Measurements from ENCODE around the gene COPG1.

Gene COPG1

GRCh38 chr3:129278966-129279906 is 29.8 kb downstream of the COPG1 start:
- peak; percentile 48 for DNase-seq (ENCODE audit: low read depth)

- DNase-seq (ENCODE audit: low read depth): no peak
Observed at GRCh38 chr3:129280183-129280582, 30.8 kb downstream of the COPG1 start.

GRCh38 chr3:129281726-129282125 is 32.3 kb downstream of the COPG1 start:
- DNase-seq (ENCODE audit: low read depth): no peak

- DNase-seq (ENCODE audit: low read depth): no peak
Observed at GRCh38 chr3:129282727-129283327, 33.4 kb downstream of the COPG1 start.

GRCh38 chr3:129286081-129286480 is 36.7 kb downstream of the COPG1 start:
- DNase-seq (ENCODE audit: low read depth): peak; percentile 75

GRCh38 chr3:129288446-129288845 is 39.0 kb downstream of the COPG1 start:
- no peak for DNase-seq (ENCODE audit: low read depth)

GRCh38 chr3:129289201-129289921 is 40.0 kb downstream of the COPG1 start:
- peak; percentile 82 for DNase-seq (ENCODE audit: low read depth)

GRCh38 chr3:129291236-129291886 is 42.0 kb downstream of the COPG1 start:
- no peak for DNase-seq (ENCODE audit: low read depth)

- no peak for DNase-seq (ENCODE audit: low read depth)
Observed at GRCh38 chr3:129295286-129295685, 45.9 kb downstream of the COPG1 start.

- peak; percentile 52 for DNase-seq (ENCODE audit: low read depth)
Observed at GRCh38 chr3:129304146-129304961, 54.9 kb downstream of the COPG1 start.

GRCh38 chr3:129304962-129305222 is 55.5 kb downstream of the COPG1 start:
- no peak for DNase-seq (ENCODE audit: low read depth)

GRCh38 chr3:129305592-129306091 is 56.2 kb downstream of the COPG1 start:
- peak; percentile 89 for DNase-seq (ENCODE audit: low read depth)

GRCh38 chr3:129308636-129309035 is 59.2 kb downstream of the COPG1 start:
- DNase-seq (ENCODE audit: low read depth): no peak

GRCh38 chr3:129310111-129311011 is 61.0 kb downstream of the COPG1 start:
- DNase-seq (ENCODE audit: low read depth): no peak

GRCh38 chr3:129311054-129311902 is 61.9 kb downstream of the COPG1 start:
- DNase-seq (ENCODE audit: low read depth): no peak

- no peak for DNase-seq (ENCODE audit: low read depth)
Observed at GRCh38 chr3:129312021-129312639, 62.7 kb downstream of the COPG1 start.

GRCh38 chr3:129312671-129313414 is 63.4 kb downstream of the COPG1 start:
- no peak for DNase-seq (ENCODE audit: low read depth)

- no peak for DNase-seq (ENCODE audit: low read depth)
Observed at GRCh38 chr3:129313415-129313664, 63.9 kb downstream of the COPG1 start.
